NCI-H2029 (cell line): Measurements from ENCODE around the gene MGST3.
"Not testable (repeated sequence)": the region's sequence is repeated elsewhere in the genome, so short reads cannot be mapped to it uniquely, and the experiment has no call there.

Experiments used
- DNase-seq: peaks from one replicate; lab custom pipeline; 2025; lab: John Stamatoyannopoulos, UW

MGST3 gene

DNA sequence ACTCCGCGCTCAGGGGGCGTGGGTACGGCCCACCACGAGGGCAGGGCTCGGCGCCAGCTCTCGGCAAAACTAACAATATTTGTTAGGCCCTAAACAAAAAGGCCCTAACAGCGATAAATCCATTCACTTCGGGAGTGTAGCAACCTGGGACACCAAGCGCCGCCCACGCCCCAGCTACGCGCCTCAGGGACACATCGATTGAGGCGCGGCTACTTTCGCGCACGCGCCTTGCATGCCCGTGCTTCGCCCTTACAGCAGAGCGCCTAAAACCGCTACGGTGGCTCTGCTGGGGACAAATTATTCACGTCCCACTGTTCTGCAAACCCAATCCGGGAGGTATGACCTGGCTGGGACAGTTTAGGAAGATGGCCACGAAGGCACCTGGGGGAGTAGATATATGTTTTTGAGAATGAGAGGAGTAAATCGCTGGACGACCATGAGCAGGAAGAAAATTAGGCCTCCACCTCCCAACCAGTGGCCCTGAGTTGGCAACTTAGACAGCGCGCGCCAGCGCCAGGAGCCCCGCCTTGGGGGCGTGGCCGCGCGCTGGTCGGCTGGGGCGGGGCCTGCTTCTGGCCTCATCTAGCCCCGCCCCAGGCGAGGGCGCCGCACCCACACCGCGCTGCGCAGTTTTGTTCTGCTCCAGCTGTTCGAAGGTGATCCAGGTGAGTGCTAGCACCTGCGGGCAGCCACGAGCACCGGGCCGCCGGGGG, at the start of gene MGST3:
Gene MGST3 (plus strand): TSS at position 606 of the 713 bp plus-strand sequence. CDS start 18,614 bp downstream, outside the sequence.
- peak; percentile 91 for DNase-seq

GRCh38 chr1:165581926-165582325, 49.1 kb upstream of the MGST3 start:
- no peak for DNase-seq

DNA sequence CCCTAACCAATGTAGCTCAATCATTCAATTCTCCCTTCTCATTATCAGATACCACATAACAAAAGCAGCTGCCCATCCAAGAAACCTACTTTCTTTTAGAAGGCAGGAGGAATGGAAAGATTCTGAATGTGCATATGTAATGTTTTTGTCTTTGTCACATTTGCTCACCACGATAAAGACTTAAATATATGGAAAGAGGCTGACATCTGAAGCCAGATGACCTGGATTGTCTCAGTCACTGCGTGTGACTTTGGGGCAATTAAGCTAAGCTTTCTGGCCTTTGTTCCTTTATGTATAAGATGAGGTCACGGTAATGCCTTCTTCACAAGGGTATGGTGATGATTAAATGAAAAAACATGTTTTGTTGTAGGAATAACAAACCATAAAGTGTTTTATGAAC, 44.6 kb upstream of the MGST3 start:
- DNase-seq, result no peak

DNA sequence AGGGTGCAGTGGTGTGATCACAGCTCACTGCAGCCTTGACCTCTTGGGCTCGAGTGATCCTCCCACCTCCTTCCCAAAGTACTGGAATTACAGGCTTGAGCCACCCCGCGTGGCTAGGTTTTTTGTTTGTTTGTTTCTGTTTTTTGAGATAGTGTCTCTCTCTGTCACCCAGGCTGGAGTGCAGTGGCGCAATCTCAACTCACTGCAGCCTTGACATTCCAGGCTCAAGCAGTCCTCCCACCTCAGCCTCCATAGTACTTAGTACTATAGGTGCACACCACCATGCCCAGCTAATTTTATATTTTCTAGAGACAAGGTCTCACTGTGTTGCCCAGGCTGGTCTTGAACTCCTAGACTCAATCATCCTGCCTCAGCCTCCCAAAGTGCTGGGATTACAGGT, 39.6 kb upstream of the MGST3 start:
- DNase-seq, result not testable (repeated sequence)

DNA sequence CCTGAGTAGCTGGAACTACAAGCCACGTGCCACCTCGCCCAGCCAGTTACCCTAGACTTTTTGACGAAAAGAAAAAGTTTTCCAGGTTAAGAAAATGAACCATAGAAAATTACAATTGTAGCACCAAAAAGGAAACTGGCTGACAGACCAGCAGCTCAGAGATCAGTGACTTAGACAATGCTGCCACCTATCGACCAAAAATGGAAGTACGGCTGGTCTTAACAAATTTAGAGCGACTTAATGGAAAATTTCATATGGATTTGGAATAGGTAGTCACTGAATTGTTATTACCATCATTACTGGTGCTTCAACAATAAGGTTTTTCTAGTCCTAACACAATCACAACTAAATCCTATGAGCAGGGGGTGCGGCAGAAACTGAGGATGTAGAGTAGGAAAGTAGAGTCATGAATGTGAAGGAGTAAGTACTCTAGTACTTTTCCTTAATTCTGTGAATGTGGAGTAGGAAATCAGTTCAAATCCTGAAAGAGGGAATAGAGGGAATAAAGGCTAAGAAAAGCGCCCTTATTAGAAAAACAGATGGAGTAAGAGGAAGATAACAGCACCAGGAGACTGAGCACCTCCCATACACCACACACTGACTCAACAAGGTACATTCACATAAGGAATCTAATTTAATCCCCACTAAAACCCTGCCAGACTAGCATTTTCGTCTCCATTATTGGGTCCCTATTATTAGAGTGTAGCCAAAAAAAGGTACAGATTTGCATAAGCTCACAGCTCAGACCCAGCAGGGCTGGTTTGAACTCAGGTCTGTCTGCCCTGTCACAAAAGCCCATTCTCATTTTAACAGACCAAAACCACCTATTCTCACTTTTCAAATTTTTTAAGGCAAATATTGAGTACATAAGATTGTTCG, 37.9 kb upstream of the MGST3 start:
- peak; percentile 52 for DNase-seq

GRCh38 chr1:165595246-165595938, 35.6 kb upstream of the MGST3 start:
- DNase-seq, result no peak

DNA sequence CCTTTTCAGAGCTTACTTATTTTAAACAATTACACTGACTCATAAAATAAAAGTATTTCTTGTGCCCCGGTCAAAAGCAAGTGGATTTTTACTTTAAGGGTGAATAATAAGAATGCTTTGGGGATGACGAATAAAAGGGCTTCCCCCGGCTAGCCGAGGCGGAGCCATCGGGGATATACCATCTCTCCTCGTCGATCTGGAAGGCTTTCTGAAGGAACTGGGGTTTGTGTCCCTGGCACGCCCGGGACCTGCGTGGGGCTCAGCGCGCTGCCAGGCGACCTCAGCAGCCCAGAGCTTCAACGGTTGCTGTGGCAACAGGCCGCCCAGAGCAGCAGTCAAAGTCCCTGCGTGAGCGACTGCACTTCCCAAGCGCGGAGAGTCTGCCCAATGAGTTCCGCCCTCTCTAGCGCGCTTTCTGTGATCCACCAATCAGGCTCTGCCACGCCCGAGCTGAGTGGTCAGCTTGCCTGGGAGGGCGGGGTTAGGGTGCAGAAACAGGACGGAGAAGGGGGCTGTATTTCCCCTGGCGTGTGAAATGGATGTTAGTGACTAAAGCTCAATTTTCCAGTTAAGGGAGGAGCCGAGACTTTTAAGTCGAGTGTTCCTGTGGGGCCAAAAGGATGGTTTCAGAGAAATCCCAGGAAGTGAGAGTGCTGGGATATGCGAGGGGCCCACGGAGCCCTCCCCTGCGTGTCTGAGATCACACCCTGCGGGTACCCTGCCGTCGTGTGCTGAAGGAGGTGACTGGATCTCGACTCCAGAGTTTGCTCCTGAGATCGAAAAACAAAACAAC, 33.0 kb upstream of the MGST3 start:
- peak; percentile 92 for DNase-seq

DNA sequence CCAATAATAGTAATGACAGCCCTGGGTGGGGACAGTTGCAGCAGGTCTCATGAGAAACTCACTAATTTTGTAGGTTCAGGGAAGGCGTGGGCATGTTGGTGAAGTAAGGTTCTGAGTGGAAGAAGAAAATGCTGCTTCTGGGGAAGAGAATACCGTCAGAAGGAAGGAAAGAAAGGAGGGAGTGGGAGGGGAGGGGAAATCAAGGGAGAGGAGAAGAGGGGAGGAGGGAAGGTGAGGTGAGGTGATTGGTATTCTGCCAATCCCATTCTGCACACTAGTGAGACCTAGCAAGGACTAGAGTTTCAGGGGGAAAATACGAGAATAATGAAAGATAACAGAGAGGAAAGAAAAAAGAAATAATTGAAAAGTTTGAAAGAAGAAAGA, 32.4 kb upstream of the MGST3 start:
- DNase-seq, result peak; percentile 6

DNA sequence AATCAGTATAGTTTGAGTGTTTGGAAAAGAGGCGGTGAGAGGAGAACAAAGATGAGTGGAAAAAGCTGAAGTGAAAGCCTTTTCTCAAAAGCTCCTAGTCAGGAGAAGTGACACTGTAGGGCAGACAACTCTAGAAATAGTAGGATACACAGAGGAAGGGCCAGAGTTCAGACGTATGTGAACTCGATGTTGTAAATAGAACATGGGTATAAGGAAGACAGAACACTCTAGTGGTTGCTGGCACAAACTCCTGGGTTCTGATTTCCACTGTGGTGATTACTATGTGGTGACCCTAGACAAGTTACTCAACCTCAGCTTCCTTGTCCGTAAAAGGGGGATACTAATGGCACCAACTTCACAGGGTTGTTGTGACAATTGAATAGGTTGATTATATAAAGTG, 30.2 kb upstream of the MGST3 start:
- no peak for DNase-seq

DNA sequence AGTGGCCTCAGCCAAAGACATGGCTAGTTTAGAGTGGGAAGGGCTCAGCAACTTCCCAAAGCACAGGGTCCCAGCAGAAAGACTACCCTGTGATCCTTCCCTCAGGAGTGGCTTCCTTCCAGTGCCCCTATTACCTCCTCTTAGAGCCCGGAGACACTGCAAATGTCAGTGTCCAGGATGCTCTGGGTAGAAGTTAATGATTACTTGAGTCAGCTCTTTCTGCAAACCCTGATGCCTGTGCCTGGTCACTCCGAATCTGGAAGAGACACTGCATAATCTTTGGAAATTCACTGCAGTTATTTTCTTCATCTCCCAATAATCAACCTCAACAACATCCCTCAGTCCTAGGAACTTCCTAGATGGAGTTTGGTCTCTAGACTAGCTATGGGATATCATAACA, 27.2 kb upstream of the MGST3 start:
- DNase-seq, result no peak

GRCh38 chr1:165605246-165605645, 25.8 kb upstream of the MGST3 start:
- DNase-seq, result no peak

- DNase-seq, result not testable (repeated sequence)
Observed at GRCh38 chr1:165606676-165607075, 24.4 kb upstream of the MGST3 start.

- no peak for DNase-seq
Observed at GRCh38 chr1:165610866-165611265, 20.2 kb upstream of the MGST3 start.

DNA sequence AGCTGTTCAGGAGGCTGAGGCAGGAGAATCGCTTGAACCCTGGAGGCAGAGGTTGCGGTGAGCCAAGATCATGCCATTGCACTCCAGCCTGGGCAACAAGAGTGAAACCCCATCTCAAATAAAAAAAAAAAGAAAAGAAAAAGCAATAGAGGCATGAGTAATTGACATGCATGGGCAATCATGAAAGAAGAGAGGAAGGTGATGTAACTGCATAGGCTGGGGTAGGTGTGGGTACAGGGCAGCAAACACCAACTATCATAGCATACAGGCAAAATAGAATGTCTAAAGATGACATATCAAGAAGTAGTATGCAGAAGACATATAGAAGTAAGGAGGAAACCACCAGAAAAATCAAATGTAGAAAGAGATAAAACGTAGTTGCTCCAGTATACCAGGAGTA, 19.0 kb upstream of the MGST3 start:
- no peak for DNase-seq

GRCh38 chr1:165616054-165616612, 14.9 kb upstream of the MGST3 start:
- no peak for DNase-seq

GRCh38 chr1:165616987-165617546, 14.0 kb upstream of the MGST3 start:
- DNase-seq, result no peak

- DNase-seq, result no peak
Observed at GRCh38 chr1:165619647-165620151, 11.3 kb upstream of the MGST3 start.

- DNase-seq, result no peak
Observed at GRCh38 chr1:165623624-165624023, 7.4 kb upstream of the MGST3 start.

DNA sequence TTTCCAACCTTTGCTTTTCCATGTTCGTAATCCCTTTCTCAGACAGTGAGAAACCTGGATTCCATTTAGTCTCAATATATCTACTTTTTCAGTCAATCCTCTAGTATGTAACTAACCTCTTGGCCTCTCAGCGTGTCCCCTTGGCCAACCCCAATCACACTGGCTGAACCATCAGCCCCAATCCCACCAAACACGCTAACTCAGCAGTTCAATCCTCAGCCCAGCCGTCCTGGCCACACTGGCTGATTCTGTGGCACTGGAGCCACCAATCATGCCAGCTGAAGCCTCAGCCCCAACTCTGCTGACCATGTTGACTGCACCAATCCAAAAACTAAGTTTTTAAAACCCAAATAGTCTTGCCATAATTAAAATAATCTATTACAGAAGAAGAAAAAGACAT, 6.6 kb upstream of the MGST3 start:
- DNase-seq, result no peak

- no peak for DNase-seq
Observed at GRCh38 chr1:165628147-165628822, 2.7 kb upstream of the MGST3 start.
